A549 (cell line): ENCODE data around the gene CBLC.

Experiments used
- CTCF ChIP-seq: fragments of >200 bp; sonication (Bioruptor Twin); formaldehyde crosslinking; IDR thresholded peaks from 3 replicates; pipeline ENCODE4 v1.5.1; 2016
- E2F6 ChIP-seq: IDR thresholded peaks from 2 replicates; pipeline ENCODE4 v1.6.1; 2012; ENCODE audit warnings: low read depth, borderline replicate concordance
- ESRRA ChIP-seq: fragments of 150-350 bp; IDR thresholded peaks from 2 replicates; pipeline ENCODE4 v1.6.1; 2014; ENCODE audit warnings: mild to moderate bottlenecking, low read length, borderline replicate concordance
- KDM1A ChIP-seq: fragments of 200-600 bp; sonication (generic); IDR thresholded peaks from 2 replicates; pipeline ENCODE4 v1.6.1; 2016; ENCODE audit warnings: low read depth, mild to moderate bottlenecking
- MAX ChIP-seq: IDR thresholded peaks from 2 replicates; pipeline ENCODE4 v1.6.1; 2012
- POLR2A ChIP-seq: IDR thresholded peaks from 2 replicates; pipeline ENCODE4 v1.6.1; 2012; ENCODE audit warnings: mild to moderate bottlenecking, low read length

- TF ChIP-seq POLR2A, result no peak
- TF ChIP-seq CTCF, result no peak
- TF ChIP-seq KDM1A, result no peak
- no peak for TF ChIP-seq ESRRA
- TF ChIP-seq MAX, result no peak
- no peak for TF ChIP-seq E2F6
Observed at GRCh38 chr19:44794610-44795009, 16.9 kb downstream of the CBLC start.
